GM18517 (cell line): Measurements from ENCODE around the gene PTPRT.
"Not testable (repeated sequence)": the region's sequence is repeated elsewhere in the genome, so short reads cannot be mapped to it uniquely, and the experiment has no call there.

Source experiments
- ATAC-seq: cut with Tn5 transposase; IDR thresholded peaks from one replicate; pipeline ENCODE4 v1.9.1; 2021; ENCODE audit warnings: mild to moderate bottlenecking, moderate library complexity; ENCODE audit not compliant: unreplicated experiment

PTPRT gene

DNA sequence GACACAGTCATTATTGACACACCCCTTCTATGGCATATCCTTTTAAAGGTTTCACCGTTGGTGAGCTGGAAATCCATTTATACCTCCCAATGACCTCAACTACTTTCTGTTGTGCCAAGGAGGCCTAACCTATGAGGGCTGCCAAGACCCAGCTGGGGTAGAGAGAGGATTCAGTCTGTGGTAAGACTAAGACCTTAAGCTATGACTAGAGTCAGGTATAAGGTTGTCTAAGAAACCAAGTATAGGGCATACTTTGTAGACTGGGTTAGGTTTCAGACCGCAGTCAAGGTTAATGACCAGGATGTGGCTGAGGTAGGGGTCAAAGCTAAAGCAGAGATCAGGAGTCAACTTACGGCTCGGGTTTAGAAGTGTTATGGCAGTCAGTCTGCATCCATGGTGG, 930.3 kb downstream of the PTPRT start:
- no peak for ATAC-seq

DNA sequence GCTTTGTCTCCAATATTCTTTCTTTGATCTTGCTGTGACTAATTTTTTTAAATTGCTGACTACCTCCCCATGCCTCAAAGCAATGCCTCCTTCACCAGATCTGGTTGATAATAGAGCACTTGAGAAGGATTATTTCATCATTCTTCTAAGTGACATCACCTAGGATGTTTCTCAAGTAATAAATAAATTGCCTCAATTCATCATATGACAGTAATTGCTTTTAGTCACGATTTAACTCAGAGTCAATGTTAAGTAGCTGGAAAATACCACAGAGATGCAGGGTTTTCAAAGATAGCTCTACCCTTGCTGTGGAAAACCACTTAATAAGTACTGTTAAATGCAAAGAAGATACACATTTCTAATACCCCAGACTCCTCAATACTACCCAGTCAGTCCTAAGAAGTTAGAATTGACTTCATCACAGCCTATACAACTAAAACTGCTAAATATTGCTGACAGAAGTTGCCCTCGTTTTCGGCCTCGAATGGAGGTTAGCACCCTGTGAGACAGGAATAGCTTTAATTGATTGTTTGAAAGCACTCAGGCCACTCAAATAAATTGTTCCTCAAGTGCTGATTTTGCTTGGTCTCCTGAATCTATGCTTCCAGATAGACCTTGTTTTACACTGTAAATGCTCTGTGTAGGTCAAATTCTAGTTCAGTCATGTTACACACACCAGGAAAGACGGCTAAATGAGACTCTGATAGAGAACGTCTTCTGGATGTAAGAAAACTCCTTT, 931.0 kb downstream of the PTPRT start:
- no peak for ATAC-seq

GRCh38 chr20:42255821-42256220, 933.9 kb downstream of the PTPRT start:
- no peak for ATAC-seq

GRCh38 chr20:42254673-42255072, 935.0 kb downstream of the PTPRT start:
- no peak for ATAC-seq

GRCh38 chr20:42252116-42252515, 937.6 kb downstream of the PTPRT start:
- no peak for ATAC-seq

DNA sequence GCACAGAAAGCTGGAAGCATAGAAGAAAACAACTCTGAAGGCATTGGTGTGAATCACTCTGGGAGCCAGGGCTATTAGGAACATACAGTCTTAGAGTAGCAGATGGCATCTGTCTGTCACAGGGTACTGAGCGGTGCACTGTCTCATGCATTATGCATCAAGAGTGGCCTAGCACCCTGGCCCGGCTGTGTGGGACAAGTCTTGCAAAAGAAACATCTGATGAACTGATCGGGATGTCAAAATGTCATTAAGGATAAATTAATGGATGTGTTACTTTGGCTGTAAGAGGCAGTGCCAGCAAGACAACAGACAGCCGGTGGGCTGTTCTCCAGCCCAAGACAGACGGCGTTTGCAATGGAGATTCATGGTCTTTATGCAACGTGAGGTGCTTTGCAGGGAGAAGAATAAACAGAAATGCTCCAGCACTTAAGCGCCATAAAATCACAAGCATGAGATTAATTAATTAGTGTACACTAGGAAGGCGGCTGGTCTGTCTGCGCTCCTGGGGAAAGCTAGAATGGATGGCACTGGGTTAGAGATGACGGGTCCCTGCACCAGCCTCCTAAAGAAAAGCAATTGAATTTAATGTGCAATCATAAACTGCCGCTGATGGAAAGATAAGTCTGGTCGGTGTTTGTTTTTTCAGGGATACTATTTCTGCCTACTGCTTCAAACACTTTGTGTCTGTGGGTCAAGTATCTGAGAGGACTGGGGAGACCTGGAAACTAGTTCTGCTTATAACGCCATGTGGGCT, 970.9 kb downstream of the PTPRT start:
- no peak for ATAC-seq

DNA sequence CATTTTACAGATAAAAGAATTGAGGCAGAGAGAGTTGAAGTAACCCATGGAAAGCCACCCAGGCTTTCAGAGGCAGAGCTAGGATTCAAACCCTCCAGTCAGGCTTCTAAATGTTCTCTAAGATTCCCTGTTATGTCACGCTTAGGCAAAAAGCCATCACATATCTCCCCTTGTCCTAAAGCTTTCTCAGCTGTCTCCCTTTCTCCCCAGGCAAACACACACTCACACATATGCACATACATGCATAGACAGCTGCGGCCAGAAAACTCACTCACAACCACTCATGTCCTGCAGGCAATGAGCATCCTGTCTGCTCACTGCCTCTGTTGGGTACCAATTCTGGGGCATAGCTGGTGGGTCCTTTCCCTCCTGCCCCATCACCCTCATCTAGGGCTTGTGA, 975.6 kb downstream of the PTPRT start:
- ATAC-seq = no peak

GRCh38 chr20:42212391-42212790, 977.3 kb downstream of the PTPRT start:
- no peak for ATAC-seq

GRCh38 chr20:42206557-42206956, 983.1 kb downstream of the PTPRT start:
- ATAC-seq = not testable (repeated sequence)

DNA sequence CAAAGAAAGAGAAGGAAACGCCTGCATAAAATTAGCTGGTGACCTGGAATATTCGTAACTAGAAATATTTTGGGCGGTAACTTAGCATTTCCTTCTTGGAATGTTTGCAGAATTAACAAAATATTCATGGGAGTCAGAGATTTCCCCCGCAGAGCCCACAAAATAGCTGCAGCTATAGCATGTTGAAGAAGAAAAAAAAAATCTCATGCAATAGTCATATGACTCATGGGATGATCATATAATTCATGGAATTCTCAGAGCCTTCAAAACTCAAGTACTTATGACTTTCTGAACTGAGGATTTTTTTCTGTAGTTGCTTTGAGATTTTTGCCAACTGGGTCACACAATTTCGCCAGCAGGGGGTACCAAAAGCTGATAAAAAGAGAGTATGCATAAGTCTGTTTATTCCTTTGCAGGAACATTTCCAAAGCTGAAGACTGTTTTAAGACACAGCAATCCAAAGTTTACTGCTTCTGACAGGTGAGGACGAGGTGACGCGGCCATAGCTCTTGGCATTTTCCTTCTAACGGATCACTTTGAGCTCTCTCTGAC, 985.5 kb downstream of the PTPRT start:
- no peak for ATAC-seq

DNA sequence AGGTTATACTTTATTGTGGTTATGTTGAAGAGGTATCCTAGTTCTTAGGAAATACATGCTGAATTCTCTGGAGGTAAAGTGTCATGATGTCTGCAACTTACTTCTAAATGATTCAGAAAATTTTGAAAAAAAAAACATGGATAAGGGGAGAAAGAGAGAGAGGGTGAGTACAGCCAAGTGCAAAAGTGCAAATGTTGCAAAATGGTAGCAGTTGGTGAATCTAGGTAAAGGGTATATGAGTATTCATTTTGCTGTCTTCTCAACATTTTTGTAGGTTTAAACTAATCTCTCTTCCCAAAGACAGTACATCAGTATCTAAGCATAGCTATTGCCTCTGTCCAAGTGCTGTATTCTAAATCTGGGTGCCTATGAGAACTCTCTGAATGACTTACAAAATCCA, 992.1 kb downstream of the PTPRT start:
- ATAC-seq = no peak

DNA sequence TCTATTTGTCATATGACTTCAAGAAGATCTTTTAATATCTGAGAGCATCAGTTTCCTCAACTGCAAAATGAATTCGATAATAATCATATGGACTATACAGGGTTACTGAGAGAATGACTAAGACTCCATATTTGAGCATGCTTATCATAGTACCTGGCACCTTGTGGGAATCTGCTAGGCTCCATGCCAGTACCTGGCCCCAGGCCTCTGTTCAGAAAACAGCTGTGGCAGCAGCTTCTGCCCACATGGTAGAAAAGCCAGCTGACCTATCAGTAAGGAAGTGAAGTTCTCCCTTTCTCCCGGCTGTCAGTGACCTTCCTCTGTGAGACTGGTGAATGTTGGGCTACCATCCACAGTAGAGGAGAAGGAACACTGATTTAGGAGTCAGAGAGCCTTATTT, 996.6 kb downstream of the PTPRT start:
- no peak for ATAC-seq

DNA sequence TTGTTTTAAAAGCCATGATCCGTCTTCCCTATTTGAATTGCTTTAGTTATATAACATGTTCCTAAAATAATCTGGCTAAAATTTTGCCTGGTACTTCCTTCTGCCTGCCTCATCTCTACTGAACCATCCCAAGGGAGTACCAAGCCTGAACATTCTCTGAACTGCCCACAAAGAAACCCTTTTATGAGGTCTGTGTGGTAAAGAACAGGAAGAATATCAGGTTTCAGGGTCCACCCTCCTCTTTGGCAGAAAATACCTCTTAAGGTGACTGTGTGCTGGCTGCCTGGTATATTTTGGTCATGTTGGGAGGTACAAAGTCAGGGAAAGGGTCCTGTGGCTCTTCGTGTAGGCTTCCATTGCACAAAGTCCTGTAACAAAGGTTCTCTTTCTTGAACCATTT, 997.4 kb downstream of the PTPRT start:
- no peak for ATAC-seq

DNA sequence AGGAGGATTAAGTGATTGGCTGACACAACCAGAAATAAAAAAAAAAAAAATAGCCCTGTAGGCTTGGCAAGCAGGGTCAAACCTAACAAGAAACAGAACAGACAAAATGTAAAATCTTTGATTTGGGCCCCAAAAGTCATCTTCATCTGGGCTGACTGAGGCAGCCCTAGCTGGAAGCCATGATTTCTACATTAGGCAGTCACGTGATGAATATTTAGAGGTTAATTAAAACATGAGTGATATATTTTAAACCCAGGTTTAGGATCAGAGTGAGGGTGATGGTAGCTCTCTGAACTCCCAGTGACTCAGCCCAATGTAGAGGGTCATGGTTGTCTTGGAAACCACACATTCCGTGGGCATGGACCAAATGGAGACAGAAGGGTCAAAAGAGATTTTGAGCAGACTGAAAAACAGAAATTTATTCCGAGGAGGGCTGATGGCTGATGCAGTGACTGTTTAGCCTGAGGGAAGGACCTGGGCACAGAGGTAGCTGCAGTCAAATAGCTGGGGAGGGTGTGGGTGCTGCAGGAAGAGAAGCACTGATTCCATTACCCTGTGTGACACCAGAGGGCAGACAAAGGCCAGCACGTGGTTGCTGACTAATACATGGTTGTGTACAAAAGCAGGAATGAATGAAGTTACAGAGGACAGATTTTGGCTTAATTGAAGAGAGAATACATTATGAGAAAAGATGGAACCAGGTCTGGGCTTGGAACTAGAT, 998.4 kb downstream of the PTPRT start:
- no peak for ATAC-seq

- no peak for ATAC-seq
These were observed 999.6 kb downstream of the PTPRT start for GRCh38 chr20:42190084-42190483.

DNA sequence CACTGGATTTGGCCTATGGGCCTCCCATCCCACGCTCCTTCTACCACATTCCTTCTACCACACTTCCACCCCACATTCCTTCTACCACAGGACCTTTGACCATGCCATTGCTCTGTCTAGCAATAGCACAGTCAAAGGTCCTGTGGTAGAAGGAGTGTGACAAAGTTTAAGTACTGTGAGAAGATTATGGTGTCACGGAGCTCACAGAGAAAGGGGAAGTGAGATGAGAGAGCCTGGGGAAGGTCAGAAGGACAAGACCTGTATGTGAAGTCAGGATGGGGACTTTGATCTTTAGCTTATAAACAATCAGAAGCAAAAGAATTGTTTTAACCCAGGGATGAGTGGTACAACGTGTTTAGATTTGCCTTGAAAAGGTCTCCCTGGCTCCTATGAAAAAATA, 1003.4 kb downstream of the PTPRT start:
- no peak for ATAC-seq

GRCh38 chr20:42183147-42183546, 1006.6 kb downstream of the PTPRT start:
- no peak for ATAC-seq

- no peak for ATAC-seq
These were observed 1008.6 kb downstream of the PTPRT start for GRCh38 chr20:42181064-42181463.

DNA sequence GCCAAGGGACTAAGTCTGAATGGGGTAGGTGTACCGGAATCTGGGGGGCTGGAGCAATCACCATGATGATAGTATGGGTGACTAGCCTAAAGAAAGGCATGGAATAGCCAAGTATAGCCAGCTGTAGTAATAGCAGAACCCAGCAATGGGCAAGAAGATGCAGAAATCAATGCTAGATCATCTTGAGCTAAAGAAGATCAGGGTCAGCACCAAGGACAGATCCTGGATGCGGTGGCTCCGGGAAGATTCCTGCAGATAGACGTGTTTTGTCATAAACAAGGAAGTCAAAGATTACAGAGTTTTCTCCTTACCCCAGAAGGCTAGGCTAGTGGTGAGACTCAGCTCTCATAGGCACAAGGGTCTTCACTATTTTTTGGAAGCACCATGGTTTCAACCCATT, 1009.9 kb downstream of the PTPRT start:
- ATAC-seq = no peak

GRCh38 chr20:42173440-42173839, 1016.3 kb downstream of the PTPRT start:
- no peak for ATAC-seq

DNA sequence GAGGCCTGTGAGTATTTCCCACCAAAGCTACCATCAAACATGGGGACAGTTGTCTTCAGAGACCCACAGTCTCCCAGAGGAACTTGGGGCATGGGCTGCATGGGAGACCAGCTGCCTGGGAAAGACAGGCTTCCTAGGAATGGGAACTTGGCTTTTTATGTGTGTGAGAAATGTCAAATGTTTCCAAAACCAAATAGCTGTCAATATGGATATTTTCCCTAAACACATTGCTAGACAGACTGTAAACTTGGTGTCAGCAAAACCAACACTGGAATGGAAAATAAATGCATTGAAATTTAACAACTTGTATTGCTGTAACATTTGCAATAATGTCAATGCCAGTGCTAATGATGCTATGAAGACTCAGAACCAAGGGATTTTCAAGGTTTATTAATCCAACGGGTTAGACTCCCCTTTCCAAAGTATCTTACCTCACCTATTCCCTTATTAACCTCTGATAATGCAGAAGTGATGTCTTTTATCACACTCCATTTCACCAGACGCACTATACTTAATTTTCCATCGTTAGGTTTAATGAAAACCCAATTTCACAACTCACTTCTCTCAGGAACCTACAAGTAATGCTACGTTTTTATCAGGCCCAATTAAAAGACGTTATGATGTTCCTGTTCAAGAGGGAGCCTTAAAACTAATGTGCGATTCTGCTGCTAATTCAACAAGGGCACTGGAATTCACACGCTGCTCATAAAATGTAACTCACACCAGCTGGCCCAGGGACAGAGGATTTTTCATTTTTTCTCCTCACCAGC, 1025.4 kb downstream of the PTPRT start:
- ATAC-seq = no peak
